PFSK-1 (cell line): ENCODE results near the gene HOXD12.

ENCODE experiments used
- FOXP2 ChIP-seq: optimal IDR thresholded peaks from 2 replicates; pipeline ENCODE3; 2011; ENCODE audit warnings: borderline replicate concordance, control low read depth, inconsistent platforms; ENCODE audit not compliant: insufficient read depth; ENCODE audit errors: extremely low read length, extremely low read depth
- POLR2AphosphoS5 ChIP-seq: IDR thresholded peaks from 2 replicates; pipeline ENCODE4 v1.6.1; 2012; ENCODE audit warnings: low read depth, mild to moderate bottlenecking, control low read depth, low read length, moderate library complexity
- REST ChIP-seq, 2 experiments: IDR thresholded peaks; 2 replicates each; pipeline versions ENCODE4 v1.6.1 to v1.8.0; 2011 to 2012; ENCODE audit warnings: low read depth in 2 of 2, low read length in 2 of 2, control low read depth in 1 of 2, inconsistent platforms in 1 of 2, mild to moderate bottlenecking in 1 of 2, moderate library complexity in 1 of 2; ENCODE audit not compliant: insufficient read depth in 1 of 2
- TAF1 ChIP-seq: IDR thresholded peaks from 2 replicates; pipeline ENCODE4 v1.6.1; 2012; ENCODE audit warnings: low read length, control low read depth, borderline replicate concordance; ENCODE audit not compliant: insufficient read depth

DNA sequence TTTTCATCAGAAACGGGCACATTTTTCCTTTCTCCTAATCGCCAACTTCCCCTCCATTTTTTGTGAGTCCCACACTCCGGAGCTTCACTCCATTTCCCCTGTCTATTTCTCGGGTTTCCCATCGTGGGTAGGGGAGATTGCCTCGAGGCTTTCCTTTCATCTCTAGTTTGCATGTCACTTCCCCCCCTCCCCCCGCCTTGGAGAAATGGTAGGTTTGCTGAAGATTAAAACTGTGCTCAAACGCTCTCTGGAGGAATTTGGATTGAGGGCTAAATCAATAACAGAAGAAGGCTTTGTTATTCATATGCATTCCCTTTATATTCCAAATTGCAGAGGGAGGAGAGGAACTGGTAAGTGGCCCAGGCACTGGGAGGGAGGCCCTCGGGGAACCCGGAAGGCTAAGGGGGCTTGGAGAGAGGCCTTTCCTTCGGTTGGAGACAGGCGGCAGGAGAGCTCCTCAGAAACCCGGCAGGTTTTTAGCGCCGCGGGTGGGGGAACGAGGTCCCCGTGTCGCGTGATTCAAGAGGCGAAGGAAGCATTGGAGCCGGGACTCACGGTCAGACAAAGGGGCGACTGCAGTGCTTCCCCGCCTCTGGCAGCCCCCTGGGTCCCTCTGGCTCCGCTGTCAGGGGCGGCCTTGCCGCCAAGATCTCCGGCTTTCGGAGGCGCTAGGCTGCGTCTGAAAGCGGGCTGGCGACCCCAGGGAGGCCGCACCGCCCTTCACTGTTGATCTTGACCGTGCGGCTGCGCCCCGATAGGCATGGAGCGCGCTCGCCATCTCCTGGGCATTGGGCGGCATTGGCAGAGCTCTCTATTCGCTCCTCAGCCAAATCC, 2.4 kb upstream of the HOXD12 start:
- no peak for TF ChIP-seq POLR2AphosphoS5
- TF ChIP-seq FOXP2: no peak
- no peak for TF ChIP-seq TAF1
- no peak for TF ChIP-seq REST (IDR thresholded peaks at IDR 0.05; ENCODE audit: insufficient read depth in 1 of 2, low read depth in 2 of 2, low read length in 2 of 2)
